DMS114 treated with DMSO at 0.1 percent for 48 hours (cell line): Measurements from ENCODE around the gene ECHDC3.

ENCODE experiments used
- DNase-seq: peaks from one replicate; lab custom pipeline; 2025; ENCODE audit not compliant: unreplicated experiment; lab: John Stamatoyannopoulos, UW

ECHDC3 gene

DNA sequence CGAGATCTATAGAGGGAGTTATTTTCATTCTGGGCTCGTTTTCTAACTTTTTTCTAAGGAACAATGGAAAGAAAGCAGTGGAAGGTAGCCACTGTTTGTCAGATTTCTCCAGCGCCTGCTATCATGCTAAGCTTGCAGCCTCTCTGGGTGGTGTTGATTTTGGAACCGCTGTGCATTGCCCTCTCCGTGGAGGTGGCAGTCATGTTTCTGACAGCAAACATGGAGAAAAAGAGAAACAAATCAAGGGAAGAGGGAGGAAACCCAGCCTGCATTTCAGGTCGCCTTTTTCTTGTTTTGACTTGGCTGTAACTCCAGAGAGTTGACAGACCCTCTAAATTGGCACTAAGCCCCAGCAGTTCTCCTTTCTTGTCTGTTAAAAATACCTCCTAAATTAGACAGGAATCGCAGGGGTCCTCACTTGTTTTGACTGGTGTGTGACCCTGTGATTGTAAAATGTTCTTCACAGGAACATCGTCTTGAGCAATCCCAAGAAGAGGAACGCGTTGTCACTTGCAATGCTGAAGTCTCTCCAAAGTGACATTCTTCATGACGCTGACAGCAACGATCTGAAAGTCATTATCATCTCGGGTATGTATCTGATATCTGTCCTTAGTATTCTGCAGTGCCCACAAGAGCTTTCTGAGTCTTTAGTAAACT is 4.8 kb downstream of the ECHDC3 start:
- DNase-seq, result no peak

DNA sequence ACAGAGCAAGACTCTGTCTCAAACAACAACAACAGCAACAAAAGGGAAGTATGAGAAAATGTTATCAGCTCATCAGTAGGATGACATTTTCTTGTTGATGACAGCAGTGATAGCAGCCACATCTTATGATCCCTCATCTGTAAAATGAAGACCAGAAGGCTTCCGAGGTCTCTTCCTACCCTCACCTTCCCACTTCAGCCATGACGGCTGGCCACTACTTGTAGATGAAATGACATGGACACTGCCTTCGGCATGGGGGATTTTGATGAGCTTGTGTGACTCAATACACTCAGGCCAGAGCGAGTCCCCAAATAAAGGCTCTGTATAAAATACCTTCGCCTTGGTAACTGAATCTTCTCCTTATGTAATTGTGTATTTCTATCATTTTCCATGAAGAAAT is 6.7 kb downstream of the ECHDC3 start:
- no peak for DNase-seq

DNA sequence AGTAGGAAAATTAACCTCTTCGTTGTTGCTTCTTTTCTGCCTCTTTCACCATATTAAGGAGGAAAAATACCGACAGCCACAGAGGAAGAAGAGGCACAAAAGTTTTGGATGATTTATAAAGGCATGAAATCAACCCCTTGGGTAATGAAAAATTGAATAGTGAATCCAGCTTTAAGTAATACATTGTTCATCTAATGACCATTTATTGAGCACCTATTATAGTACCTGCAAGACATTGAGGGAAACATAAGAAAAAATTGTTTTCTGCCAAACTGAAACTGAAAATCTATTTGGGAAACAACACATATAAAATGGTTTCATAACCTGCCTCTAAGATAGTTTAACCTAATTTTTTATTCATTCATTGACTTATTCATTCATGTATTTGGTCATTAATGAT is 8.2 kb downstream of the ECHDC3 start:
- no peak for DNase-seq

DNA sequence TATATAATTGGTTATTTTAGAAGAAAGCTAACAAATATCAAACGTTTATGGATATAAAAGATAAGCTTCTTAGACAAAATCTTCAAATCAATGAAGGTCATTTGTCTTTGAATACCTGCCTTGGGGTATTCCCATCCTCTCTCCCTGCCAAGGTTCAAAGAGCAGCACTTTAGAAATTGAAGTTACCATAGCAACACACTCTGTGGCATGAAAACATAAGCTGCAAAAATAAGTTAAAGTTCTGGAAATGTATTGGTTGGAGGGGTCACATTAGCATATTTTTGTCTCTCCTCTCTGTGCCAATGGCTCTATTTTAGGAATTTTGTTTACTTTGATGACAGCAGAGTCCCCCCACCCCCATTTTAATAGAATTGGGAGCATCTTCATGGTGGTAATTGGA is 12.0 kb downstream of the ECHDC3 start:
- DNase-seq, result no peak

DNA sequence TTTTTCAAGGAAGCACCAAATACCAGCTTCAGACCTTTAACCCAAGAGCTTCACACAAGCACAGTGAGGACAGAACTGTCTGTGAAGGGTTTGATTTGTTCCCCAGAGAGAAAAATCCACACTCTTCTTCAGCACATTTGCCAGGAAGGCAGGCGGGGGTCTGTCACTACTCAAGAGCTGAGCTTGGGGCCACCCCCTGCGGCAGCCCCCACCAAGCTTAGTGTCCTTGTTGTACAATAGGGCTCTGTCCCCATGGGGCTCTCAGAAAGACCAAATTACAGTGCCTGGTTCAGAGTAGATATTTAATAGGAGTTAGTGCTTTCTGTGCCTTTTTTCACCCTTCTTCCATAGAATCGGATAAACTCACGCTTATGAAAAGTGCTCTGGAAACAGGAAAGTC is 12.4 kb downstream of the ECHDC3 start:
- no peak for DNase-seq

DNA sequence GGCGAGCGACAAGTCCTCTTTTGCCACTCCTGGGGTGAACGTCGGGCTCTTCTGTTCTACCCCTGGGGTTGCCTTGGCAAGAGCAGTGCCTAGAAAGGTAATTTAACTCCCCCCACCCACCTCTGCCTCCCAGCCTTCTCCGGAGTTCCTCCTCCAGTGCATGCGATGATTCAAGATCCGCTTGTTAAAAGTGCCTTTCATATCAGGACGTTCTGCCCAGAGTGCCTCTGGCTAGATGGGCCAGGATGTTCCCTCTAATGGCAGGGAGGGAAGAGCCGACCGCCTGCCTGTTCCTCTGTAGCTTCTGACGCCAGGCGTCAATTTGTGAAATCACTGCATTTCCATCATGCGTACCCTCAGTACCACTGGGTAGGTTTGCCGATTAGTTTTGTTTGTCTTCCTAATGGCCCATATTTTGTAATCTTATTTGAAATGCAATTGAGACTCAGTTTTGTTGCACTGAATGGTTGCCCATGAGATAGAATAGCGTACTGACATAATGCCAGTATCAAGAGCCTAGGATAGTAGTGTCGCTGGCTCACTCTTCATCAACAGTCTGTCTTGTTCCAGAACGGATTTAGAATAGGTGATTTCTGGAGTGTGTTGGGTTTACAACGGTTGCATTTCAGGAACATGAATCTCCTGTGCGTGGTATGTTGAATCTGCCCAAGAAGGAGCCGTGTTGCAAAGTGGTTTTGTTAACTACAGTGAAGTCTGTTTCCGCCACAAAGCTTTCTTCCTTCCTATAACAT is 13.5 kb downstream of the ECHDC3 start:
- DNase-seq, result no peak

DNA sequence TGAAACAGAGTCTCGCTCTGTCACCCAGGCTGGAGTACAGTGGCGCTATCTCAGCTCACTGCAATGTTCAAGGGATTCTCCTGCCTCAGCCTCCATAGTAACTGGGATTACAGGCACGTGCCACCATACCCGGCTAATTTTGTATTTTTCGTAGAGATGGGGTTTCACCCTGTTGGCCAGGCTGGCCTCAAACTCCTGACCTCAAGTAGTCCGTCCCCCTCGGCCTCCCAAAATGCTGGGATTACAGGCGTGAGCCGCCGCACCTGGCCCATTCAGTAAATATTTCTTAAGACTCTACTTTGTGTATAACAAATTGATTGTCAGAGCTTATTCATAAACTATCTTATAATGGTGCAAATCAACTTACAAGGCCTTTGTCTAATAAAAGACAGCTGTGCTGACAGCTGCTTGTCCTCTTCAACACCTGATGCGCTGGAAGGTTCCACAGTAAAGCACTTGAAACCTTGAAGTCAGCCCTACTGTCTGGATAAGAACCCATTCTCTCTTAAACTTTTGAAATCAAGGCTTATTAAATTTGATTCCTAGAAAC is 14.7 kb downstream of the ECHDC3 start:
- no peak for DNase-seq

DNA sequence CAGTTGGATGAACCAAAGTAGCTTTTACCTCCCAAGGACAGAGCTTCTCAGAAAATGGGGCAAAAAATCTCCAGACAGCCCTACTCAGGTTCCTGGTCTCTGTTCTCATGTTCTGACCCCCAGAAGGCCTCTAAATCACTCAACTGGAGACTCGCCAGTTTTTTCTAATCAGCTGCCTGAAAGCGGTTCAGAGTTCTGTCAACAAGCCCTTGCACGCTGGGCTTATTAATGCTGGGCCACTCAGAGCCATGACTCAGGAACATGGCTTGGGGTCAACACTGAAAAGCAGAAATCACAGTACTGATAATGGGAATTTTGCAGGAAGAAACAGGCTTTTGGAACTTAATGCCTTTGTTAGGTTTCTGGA is 15.3 kb downstream of the ECHDC3 start:
- no peak for DNase-seq

DNA sequence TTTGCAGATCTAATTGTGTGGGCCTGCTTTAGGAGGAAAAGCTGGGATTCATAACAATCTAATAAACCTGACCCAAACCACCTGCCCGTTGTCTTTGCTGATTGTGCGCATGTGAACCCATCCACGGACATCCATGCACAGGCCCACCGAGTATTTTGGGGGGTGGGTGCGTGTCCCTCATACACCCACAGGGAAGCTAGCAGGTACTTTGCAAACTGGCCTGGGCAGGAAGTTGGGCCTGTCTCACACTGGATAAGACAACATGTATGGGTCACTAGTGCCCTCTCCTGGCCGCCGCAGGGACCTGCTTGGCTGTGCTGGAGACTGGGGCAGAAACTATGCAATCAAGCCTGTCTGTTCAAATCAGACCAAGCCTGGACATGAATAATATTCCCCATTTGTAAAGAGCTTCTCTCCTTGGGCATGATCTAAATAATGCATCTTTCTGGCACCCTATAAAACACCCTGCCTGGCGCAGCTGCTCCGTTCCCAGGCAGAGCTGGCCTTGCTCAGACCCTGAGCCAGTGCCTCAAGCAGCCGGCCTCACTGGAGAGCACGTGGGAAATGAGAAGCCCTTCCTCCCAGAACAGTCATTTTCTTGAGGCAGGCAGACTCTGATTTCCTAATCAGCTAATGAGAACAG is 15.8 kb downstream of the ECHDC3 start:
- DNase-seq, result peak; percentile 68

DNA sequence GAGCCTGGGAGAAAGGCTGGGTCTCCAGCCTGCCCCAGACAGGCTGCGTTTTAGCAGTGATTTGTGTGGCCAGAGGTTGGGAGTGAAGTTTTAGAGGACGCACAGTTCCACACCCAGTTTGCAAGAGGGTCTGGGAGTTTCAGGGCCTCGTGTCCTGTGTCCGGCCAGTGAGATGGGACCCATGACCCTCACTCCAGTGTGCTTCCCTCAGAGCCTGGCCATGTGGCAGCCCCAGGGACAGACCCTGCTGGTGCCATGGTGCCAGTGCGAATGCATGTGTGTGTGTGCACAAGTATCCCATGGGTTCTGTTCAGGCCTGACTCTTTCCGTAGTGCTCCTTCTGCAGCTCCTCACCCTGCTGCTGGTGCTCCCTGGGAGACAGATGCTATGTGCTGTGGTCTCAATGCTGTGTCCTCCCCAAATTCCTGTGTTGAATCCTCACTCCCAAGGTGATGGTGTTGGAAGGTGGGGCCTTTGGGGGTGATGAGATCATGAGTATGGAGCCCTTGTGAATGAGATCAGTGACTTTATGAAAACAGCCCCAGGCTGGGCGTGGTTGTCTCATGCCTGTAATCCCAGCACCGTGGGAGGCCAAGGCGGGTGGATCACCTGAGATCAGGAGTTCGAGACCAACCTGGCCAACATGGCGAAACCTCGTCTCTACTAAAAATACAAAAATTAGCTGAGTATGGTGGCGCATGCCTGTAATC is 16.5 kb downstream of the ECHDC3 start:
- no peak for DNase-seq

DNA sequence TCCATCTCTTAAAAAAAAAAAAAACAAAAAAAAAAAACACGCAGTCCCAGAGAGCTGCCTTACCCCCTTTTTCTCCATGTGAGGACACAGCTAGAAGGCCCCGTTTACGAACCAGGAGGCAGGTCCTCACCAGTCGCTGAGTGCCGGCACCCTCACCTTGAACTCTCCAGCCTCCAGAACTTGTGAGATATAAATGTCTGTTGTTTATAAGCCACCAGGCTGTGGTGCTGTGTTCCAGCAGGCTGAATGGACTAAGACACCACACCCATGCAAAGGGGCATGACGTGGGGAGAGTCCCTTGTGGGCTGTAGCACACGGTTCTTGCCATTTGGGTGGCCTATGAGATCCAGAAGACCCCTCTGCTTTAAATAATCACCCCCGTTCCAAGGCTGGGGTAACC is 17.2 kb downstream of the ECHDC3 start:
- DNase-seq, result no peak

DNA sequence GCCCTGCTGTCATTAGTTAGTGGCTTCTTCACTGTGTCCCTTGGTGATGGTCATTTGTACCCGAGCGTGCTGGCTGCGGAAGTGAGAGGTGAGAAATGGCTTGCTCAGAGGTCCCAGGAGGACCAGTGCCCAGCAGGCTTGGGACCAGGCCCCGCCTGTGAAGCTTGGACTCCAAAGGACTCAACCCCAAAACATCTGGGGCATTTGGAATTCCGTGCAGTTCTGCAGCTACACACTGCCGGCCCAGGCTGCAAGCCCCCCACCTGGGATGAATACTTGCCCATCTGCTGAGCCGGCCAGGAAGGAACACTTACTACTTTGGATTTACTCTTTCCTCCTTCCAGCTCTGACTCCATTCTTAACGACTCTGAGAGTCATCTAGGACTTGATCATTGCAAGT is 18.0 kb downstream of the ECHDC3 start:
- no peak for DNase-seq

DNA sequence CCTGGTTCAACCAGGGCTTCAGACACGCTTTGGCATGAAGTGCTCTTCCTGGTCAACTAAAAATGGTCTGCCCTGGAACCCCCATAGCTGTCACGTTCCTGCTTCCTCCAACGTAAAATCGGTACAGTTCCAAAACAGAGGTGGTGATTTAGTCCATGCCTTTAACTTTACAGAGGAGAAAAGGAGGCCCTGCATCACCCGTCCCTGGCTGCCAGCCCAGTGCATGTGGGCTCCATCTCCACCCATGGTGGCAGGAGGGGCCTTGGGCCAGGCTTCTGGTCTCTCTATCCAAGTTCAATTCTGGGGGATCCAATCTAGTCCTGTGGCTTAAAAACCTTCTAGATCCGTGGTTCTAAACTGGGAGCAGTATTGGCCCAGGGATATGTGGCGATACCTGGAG is 18.7 kb downstream of the ECHDC3 start:
- no peak for DNase-seq

DNA sequence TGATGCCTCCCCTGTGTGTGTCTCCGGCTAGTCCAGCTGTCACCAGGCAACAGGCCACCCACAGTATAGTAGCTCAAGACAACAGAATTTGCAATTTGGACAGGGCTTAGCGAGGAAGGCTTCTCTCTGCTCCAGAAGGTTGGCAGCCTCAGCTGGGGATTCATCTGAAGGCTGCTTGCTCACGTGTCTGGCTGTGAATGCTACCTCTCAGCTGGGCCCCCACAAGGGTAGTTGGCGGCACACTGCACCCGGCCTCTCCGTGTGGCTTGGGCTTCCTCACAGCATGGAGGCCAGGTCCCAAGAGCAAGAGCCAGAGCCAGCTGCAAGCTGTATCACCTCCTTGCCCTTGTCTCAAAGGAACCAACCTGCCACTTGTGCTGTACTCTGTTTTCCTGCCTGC is 19.2 kb downstream of the ECHDC3 start:
- DNase-seq, result no peak

DNA sequence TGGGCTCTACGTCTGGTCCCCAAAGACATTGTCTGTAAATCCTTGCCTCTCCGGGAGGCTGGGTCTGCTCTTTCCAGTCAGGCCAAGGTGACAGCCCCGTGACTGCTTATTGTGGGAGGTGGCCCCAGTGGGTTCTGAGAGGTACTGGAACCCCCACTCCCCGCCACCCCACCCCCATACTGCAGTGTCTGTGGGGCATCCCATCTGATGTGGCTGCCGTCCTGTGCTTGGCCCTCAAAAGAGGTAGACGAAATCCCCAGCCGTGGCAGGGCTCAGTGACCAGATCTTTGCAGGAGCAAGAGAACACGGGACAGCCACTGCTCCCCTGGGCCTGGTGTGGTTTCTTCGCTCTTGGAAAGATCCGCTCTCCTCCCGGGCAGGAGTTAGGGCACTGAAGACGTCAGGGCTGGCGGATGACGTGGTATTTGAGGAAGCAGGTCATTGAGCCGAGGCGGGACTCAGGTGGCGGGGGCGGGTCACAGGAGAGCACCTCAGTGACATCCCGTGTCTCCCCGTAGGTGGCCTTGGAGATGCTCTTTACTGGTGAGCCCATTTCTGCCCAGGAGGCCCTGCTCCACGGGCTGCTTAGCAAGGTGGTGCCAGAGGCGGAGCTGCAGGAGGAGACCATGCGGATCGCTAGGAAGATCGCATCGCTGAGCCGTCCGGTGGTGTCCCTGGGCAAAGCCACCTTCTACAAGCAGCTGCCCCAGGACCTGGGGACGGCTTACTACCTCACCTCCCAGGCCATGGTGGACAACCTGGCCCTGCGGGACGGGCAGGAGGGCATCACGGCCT is 20.7 kb downstream of the ECHDC3 start:
- DNase-seq, result no peak

DNA sequence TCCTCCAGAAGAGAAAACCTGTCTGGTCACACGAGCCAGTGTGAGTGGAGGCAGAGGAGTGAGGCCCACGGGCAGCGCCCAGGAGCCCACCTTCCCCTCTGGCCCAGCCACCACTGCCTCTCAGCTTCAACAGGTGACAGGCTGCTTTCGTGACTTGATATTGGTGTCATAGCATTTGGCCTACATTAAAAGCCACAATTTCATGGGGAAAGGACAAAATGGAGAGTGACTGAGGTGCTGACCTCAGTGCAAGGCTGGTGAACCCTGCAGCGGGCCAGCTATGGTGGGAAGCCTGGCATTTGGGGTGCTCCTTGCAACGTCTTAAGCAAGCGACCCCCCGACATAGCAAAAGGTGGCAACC is 21.3 kb downstream of the ECHDC3 start:
- no peak for DNase-seq

DNA sequence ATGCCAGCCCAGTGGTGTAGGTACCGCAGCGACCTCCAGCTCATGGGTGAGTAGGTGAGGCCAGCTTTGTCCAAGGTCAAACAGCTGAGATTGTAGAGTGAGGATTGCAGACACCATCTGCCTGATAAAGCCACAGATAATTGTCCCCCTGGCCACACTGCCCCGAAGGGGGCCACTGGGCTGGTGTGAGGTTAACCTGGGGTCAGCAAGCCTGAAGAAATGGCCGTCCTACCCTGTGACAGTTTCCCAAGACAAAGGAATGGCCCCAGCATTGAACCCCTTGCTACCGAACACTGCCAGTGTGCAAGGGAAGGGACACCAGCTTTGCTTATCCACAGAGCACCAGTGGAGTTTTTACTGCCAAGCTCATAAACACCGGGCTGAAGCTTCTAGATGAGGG is 23.0 kb downstream of the ECHDC3 start:
- no peak for DNase-seq

DNA sequence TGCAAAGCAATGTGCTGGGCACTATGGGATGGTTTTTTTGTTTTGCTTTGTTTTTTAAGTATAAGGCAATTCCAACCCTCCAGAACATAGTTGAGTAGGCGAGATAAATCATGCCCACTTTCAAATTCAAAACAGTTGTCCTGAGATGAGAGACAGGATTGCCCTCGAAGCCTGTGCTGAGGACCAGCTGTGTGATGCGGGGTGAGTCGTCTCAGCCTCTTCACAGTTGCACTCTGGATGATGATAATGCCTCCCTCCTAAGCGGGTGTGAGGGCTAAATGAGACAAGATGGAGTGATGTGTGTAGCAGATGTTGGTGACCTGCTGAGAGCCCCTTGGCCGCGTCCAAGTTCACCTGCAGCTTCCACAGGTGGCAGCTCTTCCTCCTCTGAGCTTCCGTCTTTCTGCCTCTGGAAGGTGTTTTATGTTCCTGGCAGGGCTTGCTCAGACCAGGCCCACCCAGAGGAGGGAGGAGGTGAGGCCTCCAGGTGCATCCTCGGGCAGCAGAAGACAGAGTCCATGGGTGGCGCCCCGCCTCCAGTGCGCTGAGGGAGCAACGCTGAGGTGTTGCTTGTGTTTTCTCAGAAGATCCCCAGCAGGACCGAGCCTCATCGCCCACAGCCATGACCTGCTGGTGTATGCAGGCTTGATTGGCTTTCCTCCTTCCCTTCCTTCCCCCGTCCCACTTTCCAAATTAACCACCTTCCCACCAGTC is 30.6 kb downstream of the ECHDC3 start:
- no peak for DNase-seq

DNA sequence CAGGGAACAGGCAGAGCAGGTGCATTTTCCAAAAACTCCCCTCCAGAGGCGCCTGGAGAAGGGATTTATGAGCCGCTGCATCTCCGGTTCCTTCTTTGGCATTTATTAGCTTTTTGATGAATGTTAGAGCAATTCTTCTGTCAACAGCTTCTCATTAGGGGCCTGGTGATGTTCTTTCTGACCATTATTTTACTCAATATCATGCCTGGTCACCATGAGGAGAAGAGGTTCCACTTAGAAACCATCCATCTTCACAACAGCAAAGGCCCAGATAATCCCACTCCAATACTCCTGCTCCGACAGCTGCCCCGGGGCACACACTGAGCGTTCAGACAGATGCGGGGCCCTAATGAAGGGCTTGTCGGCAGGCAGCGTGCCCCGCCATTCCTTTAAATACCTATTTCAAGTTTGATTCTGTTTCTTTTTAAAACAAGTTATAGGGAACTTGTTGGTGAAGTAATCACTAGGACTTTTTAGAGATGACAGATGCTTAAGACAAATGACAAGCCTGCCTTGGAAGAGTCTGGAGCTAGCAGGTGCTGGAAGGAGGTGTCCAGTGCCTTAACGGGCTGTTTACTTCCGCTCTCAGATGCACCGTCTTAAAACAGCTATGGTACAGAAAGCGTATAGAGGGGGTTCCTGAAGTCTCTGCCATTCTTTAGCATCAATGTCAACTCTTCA is 31.7 kb downstream of the ECHDC3 start:
- DNase-seq, result no peak

DNA sequence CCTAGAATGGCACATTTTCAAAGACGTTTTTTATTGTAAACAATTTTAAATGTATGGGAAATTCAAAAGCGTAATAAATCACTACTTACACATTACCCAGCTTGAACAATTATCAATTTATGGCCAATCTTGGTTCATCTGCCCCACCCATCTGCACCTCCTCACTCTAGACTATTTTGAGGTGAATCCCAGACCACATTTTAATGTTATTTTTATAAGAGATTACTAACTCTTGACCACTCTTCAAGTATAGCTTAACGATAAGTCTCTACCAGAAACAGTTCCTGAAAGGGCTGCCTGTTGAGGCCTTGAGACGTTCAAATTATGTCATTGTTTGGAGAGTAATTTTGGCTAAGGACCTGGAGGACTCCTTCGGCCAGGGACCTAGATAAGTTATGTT is 33.2 kb downstream of the ECHDC3 start:
- no peak for DNase-seq
